Measurements from ENCODE around the gene CIB2. TPM values are rescaled to one million over a fixed set of nuclear protein-coding genes. Genes with fewer than 3 reads are reported as not detected.

CIB2 gene
- total RNA-seq, 1 experiment from 2014 or later = 43.2 TPM

GRCh38 chr15:78146425-78147154 lies 15.3 kb upstream of the CIB2 start:
- Mint-ChIP-seq H3K9me3 (no peaks in the 10 kb centered on the region; a peak in 1 of 5 replicates), H3K27me3 (ENCODE audit: low read depth) (peaks cover 2% of the 10 kb centered on the region; the same call in 1 of the 2 replicates), H3K27ac (no peak overlapping the region; a peak in 1 of 7 replicates), H3K4me1 (peaks cover 11 to 22% of the 10 kb centered on the region in 2 experiments), H3K4me3 (no peak overlapping the region), H3K36me3 (ENCODE audit: insufficient read depth in 1 of 3, low read depth in 3 of 3) (peaks cover 0 to 5% (median 1%) of the 10 kb centered on the region in 3 experiments; a peak in 2 of 7 replicates)
- no peaks in the 10 kb centered on the region for H3K9me3 ChIP-seq (ENCODE audit: control insufficient read depth, low read depth, low read length)
- no peak overlapping the region for H3K27ac ChIP-seq (ENCODE audit: insufficient read length, low read depth, low read length)
- no peak for DNase-seq
- no peak overlapping the region for H3K56ac ChIP-seq (ENCODE audit: insufficient read length, low read depth, low read length)
- H2BK20ac ChIP-seq (ENCODE audit: low read depth, low read length, poor library complexity, severe bottlenecking) = no peak overlapping the region
- no peak overlapping the region for H3K9ac ChIP-seq (ENCODE audit: extremely low read depth, insufficient read length, low read length)
- no peaks in the 10 kb centered on the region for H3K79me2 ChIP-seq (ENCODE audit: insufficient read depth, low read length)
- no peaks in the 10 kb centered on the region; the same call in 1 of the 2 replicates for H3K27me3 ChIP-seq (ENCODE audit: insufficient read depth, low read length)
- no peak overlapping the region for H3K4me2 ChIP-seq (ENCODE audit: insufficient read depth, insufficient read length, low read length)
- no peak overlapping the region for H3K23ac ChIP-seq (ENCODE audit: insufficient read length, low read depth, low read length)
- H2BK12ac ChIP-seq (ENCODE audit: insufficient read length, low read depth, low read length) = no peak overlapping the region
- H3K4me1 ChIP-seq (ENCODE audit: insufficient read depth, low read length) = no peaks in the 10 kb centered on the region
- no peak for TF ChIP-seq CTCF (conservative IDR thresholded peaks at IDR 0.05)
- H2AFZ ChIP-seq (ENCODE audit: low read length) = no peak overlapping the region
- no peak overlapping the region for H3K14ac ChIP-seq (ENCODE audit: insufficient read depth, low read length)
- H4K8ac ChIP-seq (replicated peaks; ENCODE audit: insufficient read length, low read depth, low read length) = no peak overlapping the region
- H4K20me1 ChIP-seq (ENCODE audit: control insufficient read depth, insufficient read depth, insufficient read length) = no peaks in the 10 kb centered on the region
- WGBS (ENCODE audit: extremely low coverage, insufficient read length, low lambda C conversion rate) = no CpG with 5 or more reads among the region's 4 CpGs
- peaks cover 3% of the 10 kb centered on the region for H3K23me2 ChIP-seq (ENCODE audit: insufficient read length, low read depth, low read length, poor library complexity, severe bottlenecking)
- H4K5ac ChIP-seq (ENCODE audit: insufficient read length, low read depth, low read length) = no peak overlapping the region
- H3K18ac ChIP-seq (ENCODE audit: insufficient read length, low read depth, low read length) = no peak overlapping the region
- H3K4ac ChIP-seq (ENCODE audit: low read depth, low read length) = no peak overlapping the region
- H2BK5ac ChIP-seq (ENCODE audit: insufficient read length, low read length) = no peak overlapping the region
- H2BK120ac ChIP-seq (ENCODE audit: low read depth, low read length, poor library complexity, severe bottlenecking) = no peak overlapping the region
- H2AK5ac ChIP-seq (ENCODE audit: insufficient read length, low read length) = no peak overlapping the region
- H2BK15ac ChIP-seq (ENCODE audit: low read depth, low read length) = no peak overlapping the region
- H3T11ph ChIP-seq (ENCODE audit: low read length) = no peak overlapping the region
- no peaks in the 10 kb centered on the region for H3K79me1 ChIP-seq (ENCODE audit: insufficient read depth, low read depth, low read length, poor library complexity, severe bottlenecking)
- H4K91ac ChIP-seq (ENCODE audit: insufficient read length, low read depth, low read length) = no peak overlapping the region
